Measurements from ENCODE around the gene CDH24. TPM values are rescaled to one million over a fixed set of nuclear protein-coding genes. Genes with fewer than 3 reads are reported as not detected.

Gene CDH24
- total and polyA plus RNA-seq, 2 donors (not counting 3 experiments of a cell fraction or from before 2014, with no cell fraction given), result 21.7 to 52.9 TPM

DNA sequence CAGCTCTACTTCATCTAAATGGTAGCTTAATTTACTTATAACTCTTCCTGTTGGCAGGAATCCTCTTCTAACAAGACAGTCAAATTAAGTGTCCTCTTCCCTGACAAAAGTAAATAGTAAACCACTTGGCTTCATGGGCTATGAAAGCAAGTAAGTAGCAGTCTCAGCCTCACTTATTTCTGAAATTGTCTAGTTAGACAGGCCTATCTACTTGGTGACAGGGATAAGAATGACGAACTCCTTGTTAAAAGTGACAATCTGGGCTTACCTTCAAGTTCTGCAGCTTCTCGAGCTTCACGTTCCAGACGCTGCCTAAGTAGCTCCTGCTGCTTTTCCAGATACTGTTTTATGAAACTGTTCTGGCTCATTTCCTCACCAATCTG, 32.9 kb upstream of the CDH24 start:
- dilution Hi-C loops (cut with MboI; ENCODE audit: extremely low pct_ligation_motif_present, low sequenced_read_pairs) (no loop called here), intact Hi-C loops (cut with micrococcal nuclease) (no loop called here)
- TF ChIP-seq FOS (IDR thresholded peaks at IDR 0.05; ENCODE audit: borderline replicate concordance, insufficient read depth, low read length) (no peak), GATA2 (IDR thresholded peaks at IDR 0.05; ENCODE audit: insufficient read depth, insufficient read length, low read depth, low read length) (no peak), EZH2 (IDR thresholded peaks at IDR 0.05; ENCODE audit: borderline replicate concordance, low read depth, low read length, severe bottlenecking) (no peak), MYC (IDR thresholded peaks at IDR 0.05; ENCODE audit: low read depth, low read length) (no peak), JUN (IDR thresholded peaks at IDR 0.05; ENCODE audit: borderline replicate concordance, insufficient read depth, insufficient read length, low read depth) (no peak), POLR2A (IDR thresholded peaks at IDR 0.05; ENCODE audit: low read depth, low read length) (no peak), POLR2AphosphoS5 (IDR thresholded peaks at IDR 0.05; ENCODE audit: insufficient read depth, low read depth, low read length) (no peak)
- TF ChIP-seq, protein P1, sequence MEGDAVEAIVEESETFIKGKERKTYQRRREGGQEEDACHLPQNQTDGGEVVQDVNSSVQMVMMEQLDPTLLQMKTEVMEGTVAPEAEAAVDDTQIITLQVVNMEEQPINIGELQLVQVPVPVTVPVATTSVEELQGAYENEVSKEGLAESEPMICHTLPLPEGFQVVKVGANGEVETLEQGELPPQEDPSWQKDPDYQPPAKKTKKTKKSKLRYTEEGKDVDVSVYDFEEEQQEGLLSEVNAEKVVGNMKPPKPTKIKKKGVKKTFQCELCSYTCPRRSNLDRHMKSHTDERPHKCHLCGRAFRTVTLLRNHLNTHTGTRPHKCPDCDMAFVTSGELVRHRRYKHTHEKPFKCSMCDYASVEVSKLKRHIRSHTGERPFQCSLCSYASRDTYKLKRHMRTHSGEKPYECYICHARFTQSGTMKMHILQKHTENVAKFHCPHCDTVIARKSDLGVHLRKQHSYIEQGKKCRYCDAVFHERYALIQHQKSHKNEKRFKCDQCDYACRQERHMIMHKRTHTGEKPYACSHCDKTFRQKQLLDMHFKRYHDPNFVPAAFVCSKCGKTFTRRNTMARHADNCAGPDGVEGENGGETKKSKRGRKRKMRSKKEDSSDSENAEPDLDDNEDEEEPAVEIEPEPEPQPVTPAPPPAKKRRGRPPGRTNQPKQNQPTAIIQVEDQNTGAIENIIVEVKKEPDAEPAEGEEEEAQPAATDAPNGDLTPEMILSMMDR (IDR thresholded peaks at IDR 0.05; ENCODE audit: extremely low read depth in 1 of 2, insufficient read depth in 1 of 2, low read depth in 1 of 2, low read length in 2 of 2), result no peak
- TF ChIP-seq, protein P2, sequence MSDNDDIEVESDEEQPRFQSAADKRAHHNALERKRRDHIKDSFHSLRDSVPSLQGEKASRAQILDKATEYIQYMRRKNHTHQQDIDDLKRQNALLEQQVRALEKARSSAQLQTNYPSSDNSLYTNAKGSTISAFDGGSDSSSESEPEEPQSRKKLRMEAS (IDR thresholded peaks at IDR 0.05; ENCODE audit: insufficient read depth, insufficient read length), result no peak
- Histone ChIP-seq H2AFZ (ENCODE audit: low read depth, low read length) (no peak overlapping the region), H3K79me2 (ENCODE audit: control insufficient read depth, insufficient read depth, low read length) (peaks cover 69% of the 10 kb centered on the region), H4K20me1 (replicated peaks; ENCODE audit: control insufficient read depth, extremely low read depth, insufficient read depth, low read length) (peaks cover 4% of the 10 kb centered on the region), H3K4me2 (ENCODE audit: insufficient read depth, low read length) (peak overlapping the region; percentile 43), H3K27me3 (ENCODE audit: control insufficient read depth in 2 of 2, insufficient read depth in 2 of 2, low read length in 2 of 2) (no peaks in the 10 kb centered on the region), H3K9ac (replicated peaks; ENCODE audit: extremely low read depth, insufficient read depth, low read length) (no peak overlapping the region), H3K4me1 (ENCODE audit: control insufficient read depth, extremely low read depth, insufficient read depth, low read length) (peaks cover 26% of the 10 kb centered on the region), H3K4me3 (replicated peaks in 1 of 3; ENCODE audit: insufficient read depth in 1 of 3, low read depth in 1 of 3, low read length in 3 of 3) (no peak overlapping the region), H3K9me1 (replicated peaks; ENCODE audit: control insufficient read depth, extremely low read depth, insufficient read depth, low read length) (no peaks in the 10 kb centered on the region), H3K27ac (ENCODE audit: insufficient read depth, low read depth, low read length) (peak overlapping the region; percentile 20), H3K36me3 (ENCODE audit: control insufficient read depth in 2 of 2, extremely low read depth in 1 of 2, insufficient read depth in 2 of 2, low read length in 2 of 2) (peaks cover 10 to 44% of the 10 kb centered on the region in 2 experiments), H3K9me3 (replicated peaks; ENCODE audit: control insufficient read depth, insufficient read depth, low read length) (no peaks in the 10 kb centered on the region)
- DNase-seq (ENCODE audit: low read depth, low spot score), result peak; percentile 33
- ChIA-PET POLR2A (no interaction called here), CTCF (interaction anchor here (1.0 to 4.6 kb wide), 7 partner anchors 9 to 104 kb away, joined by 3 to 43 read pairs (median 8); no protein-coding TSS in a partner anchor)
- FAIRE-seq, result peak; percentile 12
- BruUV-seq (replicated peaks), result no TSS peak
